Activated T-cell treated with anti-CD3 and anti-CD28 coated beads, Interleukin-2, amount 50 U/mL, for 4 hours (primary cell): ENCODE data around the gene STARD5. TPM values are rescaled to one million over a fixed set of nuclear protein-coding genes. Genes with fewer than 3 reads are reported as not detected.
A peak's percentile ranks its signal among the peaks of the same experiment; 100 is the strongest.

Experiments
- ATAC-seq, 2 donors: fragments of 200-7000 bp; cut with Tn5 transposase; one replicate each; pipeline ENCODE4 v1.10.0; 2021
- DNase-seq: peaks from one replicate; pipeline ENCODE4 v3.0.0-alpha.2; 2020
- H3K27me3 Mint-ChIP-seq: one replicate; pipeline ENCODE4 v1.8.0; 2021; ENCODE audit warnings: low read depth, mixed read lengths
- H3K36me3 Mint-ChIP-seq: one replicate; pipeline ENCODE4 v1.8.0; 2022; ENCODE audit warnings: mixed read lengths; ENCODE audit not compliant: insufficient read depth
- H3K4me1 Mint-ChIP-seq: one replicate; pipeline ENCODE4 v1.8.0; 2021; ENCODE audit warnings: low read depth, mixed read lengths
- H3K4me3 Mint-ChIP-seq: one replicate; pipeline ENCODE4 v1.8.0; 2021; ENCODE audit warnings: mild to moderate bottlenecking, moderate library complexity, mixed read lengths
- H3K9me3 Mint-ChIP-seq: one replicate; pipeline ENCODE4 v1.8.0; 2021; ENCODE audit warnings: mixed read lengths
- total RNA-seq, 3 donors: library from RNA; stranded (reverse); gene quantifications; one replicate each; pipeline ENCODE4 v1.2.1, GENCODE V29; 2021

STARD5 gene
- total RNA-seq, 3 donors from 2014 or later, result 2.8 to 5.3 (median 3.7) TPM

DNA sequence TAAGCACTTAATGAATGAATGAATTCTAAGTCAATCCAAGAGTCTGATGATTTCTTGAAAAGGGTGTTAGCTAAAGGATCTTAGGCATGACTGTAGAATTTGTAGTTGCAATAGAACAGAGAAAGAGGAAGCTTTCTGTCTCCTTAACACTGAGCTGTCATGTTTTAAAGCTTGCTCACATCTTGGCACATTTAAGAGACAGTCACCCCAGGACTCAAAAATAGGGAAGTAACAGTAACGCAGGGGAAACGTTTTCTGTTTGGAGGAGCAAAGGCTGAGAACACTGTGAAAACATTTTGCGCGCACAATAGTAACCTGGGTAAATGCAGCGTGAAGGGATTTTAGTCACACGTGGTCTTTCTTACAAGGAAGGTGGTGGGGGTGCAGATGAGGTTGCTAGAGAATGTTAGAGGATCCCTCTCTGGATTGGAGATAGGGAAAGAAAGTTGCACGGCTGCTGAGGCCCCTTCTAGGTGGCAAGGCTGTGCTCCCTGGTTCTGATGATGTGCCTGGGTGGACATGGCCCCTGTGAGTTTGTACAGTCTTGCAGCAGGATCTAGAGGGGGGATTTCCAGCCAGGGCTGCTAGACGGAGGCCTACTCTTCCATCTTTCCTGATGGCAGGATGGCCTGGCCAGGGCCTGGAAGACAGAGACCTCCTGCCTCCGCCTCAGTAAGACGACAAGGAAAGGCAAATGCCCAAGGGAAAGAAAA, 12.0 kb downstream of the STARD5 start:
- no peak for DNase-seq
- ATAC-seq, result peak; percentile 23 to 31
- no peaks in the 10 kb centered on the region for H3K9me3 Mint-ChIP-seq
- peaks cover 47% of the 10 kb centered on the region for H3K36me3 Mint-ChIP-seq
- H3K4me1 Mint-ChIP-seq, result peaks cover 80% of the 10 kb centered on the region
- H3K4me3 Mint-ChIP-seq, result no peak overlapping the region
- no peaks in the 10 kb centered on the region for H3K27me3 Mint-ChIP-seq

DNA sequence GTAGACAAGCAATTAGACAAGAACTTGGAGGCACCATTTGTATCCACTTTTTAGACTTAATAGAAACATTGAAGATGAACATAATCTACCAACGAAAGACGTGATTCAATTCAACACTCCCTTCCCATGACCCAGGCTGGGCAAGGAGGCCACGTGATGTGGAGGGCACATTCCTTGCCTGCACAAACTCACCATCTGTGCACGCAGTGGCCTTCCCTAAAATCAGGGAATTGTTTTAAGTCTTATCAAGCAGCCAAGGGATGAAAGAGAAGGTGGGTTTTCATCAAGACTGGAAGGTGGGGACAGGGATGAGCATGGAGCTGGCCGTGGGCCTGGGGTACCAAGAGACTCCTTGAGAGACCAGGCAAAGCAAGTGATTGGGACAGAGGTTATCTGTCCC, 13.5 kb downstream of the STARD5 start:
- ATAC-seq, result no peak

DNA sequence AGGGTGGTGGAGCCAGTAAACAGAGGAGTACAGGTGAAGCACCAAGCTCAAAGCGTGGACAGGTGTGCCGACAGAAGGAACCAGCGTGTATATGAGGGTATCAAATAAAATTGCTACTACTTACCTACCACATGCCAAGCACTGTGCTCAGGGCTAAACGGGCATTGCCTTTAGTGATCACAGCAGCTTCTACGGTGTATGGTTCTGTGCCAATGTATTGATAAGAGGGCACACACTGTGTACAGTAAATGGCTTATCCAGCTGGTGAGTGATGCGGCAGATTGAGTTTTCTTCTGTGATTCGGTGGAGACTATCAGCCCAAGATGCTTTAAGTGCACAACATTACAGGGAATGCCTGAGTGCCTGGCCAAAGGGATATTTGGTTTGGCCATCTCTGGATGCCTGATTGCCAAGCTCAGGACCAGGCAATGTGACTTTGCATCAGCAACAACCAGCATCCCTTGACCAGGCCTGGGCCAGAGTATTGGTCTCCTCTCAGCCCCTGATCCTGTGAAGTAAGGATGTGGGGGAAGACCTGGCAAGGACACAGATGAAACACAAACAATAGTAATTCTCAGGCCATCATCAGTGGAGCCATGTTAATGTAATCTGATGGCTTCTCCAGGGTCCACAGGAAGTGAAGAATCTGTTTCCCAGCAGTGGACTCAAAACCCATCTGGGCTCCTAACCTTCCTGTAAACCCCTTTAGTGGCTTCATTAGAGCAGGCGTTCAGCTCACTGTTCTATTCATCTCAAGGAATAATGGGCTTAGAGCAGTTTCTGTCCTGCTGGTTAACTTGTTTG, 14.1 kb downstream of the STARD5 start:
- ATAC-seq (no peak), DNase-seq (no peak)
- H3K27me3 Mint-ChIP-seq, result no peaks in the 10 kb centered on the region
- peaks cover 79% of the 10 kb centered on the region for H3K4me1 Mint-ChIP-seq
- no peaks in the 10 kb centered on the region for H3K9me3 Mint-ChIP-seq
- H3K36me3 Mint-ChIP-seq, result peaks cover 59% of the 10 kb centered on the region
- no peak overlapping the region for H3K4me3 Mint-ChIP-seq

More for the DNA sequence above, 13.5 kb downstream of the STARD5 start:
- peaks cover 80% of the 10 kb centered on the region for H3K4me1 Mint-ChIP-seq
- no peak for DNase-seq
- H3K9me3 Mint-ChIP-seq, result no peaks in the 10 kb centered on the region
- H3K27me3 Mint-ChIP-seq, result no peaks in the 10 kb centered on the region
- H3K36me3 Mint-ChIP-seq, result peaks cover 58% of the 10 kb centered on the region
- H3K4me3 Mint-ChIP-seq, result no peak overlapping the region

DNA sequence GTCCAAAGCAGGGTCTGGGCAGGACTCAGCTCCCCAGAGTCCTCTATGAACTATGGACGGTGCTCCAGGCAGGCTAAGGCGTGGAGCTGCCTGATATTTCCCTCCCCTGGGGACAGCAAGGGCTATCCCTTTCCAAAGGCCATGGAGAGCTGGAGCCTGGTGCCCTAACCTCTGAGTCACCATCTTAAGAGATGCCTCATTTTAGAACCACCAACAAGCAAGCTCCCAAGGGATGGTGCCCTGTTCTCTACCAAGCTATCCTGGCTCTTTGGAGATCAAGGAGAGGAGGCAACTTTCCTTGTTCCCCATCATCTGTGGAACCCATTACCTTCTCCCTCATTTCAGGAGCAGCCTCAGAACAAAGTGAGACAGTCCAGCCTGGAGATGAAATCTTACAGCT, 15.7 kb downstream of the STARD5 start:
- Mint-ChIP-seq H3K27me3 (no peaks in the 10 kb centered on the region), H3K4me3 (no peak overlapping the region), H3K36me3 (peaks cover 72% of the 10 kb centered on the region), H3K4me1 (peaks cover 84% of the 10 kb centered on the region), H3K9me3 (no peaks in the 10 kb centered on the region)
- DNase-seq (no peak), ATAC-seq (no peak)

DNA sequence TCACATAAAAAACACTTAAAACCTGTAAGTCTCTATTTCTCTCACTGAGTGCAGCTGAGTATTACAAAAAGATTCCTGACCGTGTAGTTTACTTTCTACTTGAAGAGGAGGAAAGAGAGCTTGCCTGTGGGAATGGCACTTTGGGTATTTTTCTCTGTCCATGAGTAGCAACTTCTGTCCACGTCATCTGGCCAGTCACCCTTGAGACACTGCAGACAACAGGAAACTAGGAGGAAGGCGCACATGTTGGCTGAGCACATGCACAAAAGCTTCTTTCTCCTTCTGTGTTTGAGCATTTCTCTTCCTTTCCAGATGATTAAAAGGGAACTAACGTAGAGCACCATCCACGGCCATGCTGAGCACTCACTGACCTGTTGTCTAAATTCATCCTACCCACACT, 19.7 kb downstream of the STARD5 start:
- DNase-seq (no peak), ATAC-seq (peak; percentile 7 to 20)
- no peaks in the 10 kb centered on the region for H3K27me3 Mint-ChIP-seq
- peaks cover 75% of the 10 kb centered on the region for H3K36me3 Mint-ChIP-seq
- H3K9me3 Mint-ChIP-seq, result no peaks in the 10 kb centered on the region
- peaks cover 85% of the 10 kb centered on the region for H3K4me1 Mint-ChIP-seq
- H3K4me3 Mint-ChIP-seq, result peak overlapping the region; percentile 98

DNA sequence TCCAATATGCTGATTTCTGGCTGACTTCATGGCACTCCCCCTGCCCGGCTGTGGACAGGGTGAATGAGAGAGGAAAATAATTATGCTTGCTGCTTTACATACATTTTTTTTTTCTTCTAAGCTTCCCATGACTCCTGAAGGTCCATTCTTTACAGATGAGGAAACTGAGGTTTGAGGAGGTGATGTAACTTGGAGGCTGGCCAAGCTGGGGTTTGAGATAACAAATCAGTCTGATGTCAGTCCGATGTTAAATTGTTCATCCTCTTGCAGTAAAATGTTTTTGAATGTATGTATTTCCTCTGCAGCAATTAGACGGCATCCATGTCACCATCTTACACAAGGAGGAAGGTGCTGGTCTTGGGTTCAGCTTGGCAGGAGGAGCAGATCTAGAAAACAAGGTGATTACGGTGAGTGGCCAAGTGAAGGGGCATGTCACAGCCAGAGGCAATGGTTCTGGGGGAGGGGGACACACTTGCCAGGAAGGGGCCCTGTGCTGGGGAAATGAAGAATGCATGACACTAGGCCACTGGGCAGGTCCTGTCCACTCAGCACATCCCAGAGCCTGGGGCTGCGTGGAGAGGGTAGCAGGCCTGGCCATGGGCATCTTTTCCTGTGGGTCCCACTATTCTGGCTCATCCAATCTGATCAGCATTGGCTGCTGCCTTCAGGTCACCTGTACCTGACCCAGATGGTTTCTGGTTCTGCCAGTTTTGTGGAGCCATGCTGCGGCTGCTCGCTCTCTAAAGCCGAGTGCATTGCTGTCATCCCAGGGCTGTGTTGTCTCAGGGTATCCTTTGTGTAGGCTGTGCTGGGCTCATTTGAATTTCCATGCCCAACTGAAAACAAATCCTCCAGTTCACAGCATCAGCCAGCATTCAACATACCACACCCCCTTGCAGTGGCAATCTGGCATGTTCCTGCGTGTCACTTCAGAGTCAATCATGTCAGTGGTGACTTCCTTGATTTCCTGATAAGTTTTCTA, 20.4 kb downstream of the STARD5 start:
- peak overlapping the region; percentile 98 for H3K4me3 Mint-ChIP-seq
- ATAC-seq (peak; percentile 14 to 42), DNase-seq (no peak)

DNA sequence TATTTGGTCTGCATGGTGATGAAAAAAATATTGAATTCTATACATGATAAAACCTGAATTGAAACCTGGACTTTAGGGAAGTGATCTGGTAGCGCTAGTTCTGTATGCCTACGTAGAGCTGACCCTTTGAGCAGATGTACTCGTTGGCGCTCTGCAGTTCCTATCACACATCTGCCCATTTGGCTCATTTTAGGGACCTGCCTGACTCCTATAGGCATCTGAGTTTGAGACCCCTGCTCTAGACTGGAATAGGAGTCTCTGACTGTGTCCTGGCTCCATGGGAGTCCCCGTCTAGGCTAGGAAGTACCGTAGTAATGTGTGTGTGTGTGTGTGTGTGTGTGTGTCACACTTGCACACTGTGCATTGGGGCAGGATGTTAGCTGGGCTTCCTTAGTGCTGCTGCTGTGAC, 21.2 kb downstream of the STARD5 start:
- DNase-seq (no peak), ATAC-seq (no peak)
- Mint-ChIP-seq H3K9me3 (no peaks in the 10 kb centered on the region), H3K36me3 (peaks cover 66% of the 10 kb centered on the region), H3K4me1 (peaks cover 92% of the 10 kb centered on the region), H3K4me3 (peak overlapping the region; percentile 98), H3K27me3 (no peaks in the 10 kb centered on the region)

More for the DNA sequence above, 20.4 kb downstream of the STARD5 start:
- Mint-ChIP-seq H3K9me3 (no peaks in the 10 kb centered on the region), H3K27me3 (no peaks in the 10 kb centered on the region), H3K36me3 (peaks cover 73% of the 10 kb centered on the region), H3K4me1 (peaks cover 87% of the 10 kb centered on the region)

DNA sequence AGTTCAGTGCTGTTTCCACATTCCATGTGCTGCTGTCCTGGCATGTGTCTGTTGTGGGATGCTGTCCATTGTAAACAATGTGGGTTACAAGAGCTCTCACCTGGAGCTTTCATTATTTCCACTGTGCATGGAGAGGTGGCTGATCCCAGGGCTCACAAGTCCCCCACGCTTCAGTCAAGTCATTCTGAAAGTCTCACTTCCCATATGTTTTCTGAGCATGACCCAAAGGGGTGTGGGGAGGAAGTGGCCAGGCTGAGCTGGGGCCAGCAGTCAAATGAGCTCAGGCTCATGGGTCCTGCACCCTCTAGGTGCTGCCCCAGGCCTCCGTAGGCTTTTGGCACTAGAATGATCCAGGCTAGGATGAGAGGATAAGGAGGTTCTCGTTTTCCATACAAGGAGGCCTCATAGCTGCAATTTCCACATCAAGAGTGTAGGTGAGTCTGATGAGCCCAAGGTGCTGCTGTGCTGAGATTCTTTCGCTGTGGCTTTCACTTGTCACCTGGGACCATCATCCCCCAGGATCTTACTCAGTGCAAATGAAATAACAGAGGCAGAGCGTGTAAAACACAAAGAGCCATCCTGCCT, 22.0 kb downstream of the STARD5 start:
- no peak for DNase-seq
- H3K36me3 Mint-ChIP-seq, result peaks cover 61% of the 10 kb centered on the region
- peak; percentile 32 to 34 for ATAC-seq
- no peaks in the 10 kb centered on the region for H3K9me3 Mint-ChIP-seq
- peak overlapping the region; percentile 98 for H3K4me3 Mint-ChIP-seq
- H3K27me3 Mint-ChIP-seq, result no peaks in the 10 kb centered on the region
- peaks cover 91% of the 10 kb centered on the region for H3K4me1 Mint-ChIP-seq

DNA sequence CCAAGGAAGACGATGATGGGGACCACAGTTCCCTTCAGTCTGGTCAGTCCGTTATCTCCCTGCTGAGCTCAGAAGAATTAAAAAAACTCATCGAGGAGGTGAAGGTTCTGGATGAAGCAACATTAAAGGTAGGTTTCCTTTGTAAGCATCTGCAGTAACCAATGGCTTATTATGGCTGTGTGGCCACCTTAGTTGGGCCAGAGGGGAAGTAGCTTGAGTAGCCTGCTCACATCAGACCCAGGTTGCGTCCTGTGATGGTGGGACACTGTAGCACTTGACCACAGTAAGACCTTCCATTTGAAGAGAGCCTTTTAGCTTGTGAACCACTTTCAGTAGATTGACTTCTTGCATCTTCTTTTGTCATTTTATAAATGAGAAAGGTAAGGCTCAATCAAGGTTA, 22.6 kb downstream of the STARD5 start:
- peak overlapping the region; percentile 98 for H3K4me3 Mint-ChIP-seq
- ATAC-seq (no peak), DNase-seq (no peak)
- peaks cover 61% of the 10 kb centered on the region for H3K36me3 Mint-ChIP-seq
- H3K9me3 Mint-ChIP-seq, result no peaks in the 10 kb centered on the region
- peaks cover 93% of the 10 kb centered on the region for H3K4me1 Mint-ChIP-seq
- H3K27me3 Mint-ChIP-seq, result no peaks in the 10 kb centered on the region

DNA sequence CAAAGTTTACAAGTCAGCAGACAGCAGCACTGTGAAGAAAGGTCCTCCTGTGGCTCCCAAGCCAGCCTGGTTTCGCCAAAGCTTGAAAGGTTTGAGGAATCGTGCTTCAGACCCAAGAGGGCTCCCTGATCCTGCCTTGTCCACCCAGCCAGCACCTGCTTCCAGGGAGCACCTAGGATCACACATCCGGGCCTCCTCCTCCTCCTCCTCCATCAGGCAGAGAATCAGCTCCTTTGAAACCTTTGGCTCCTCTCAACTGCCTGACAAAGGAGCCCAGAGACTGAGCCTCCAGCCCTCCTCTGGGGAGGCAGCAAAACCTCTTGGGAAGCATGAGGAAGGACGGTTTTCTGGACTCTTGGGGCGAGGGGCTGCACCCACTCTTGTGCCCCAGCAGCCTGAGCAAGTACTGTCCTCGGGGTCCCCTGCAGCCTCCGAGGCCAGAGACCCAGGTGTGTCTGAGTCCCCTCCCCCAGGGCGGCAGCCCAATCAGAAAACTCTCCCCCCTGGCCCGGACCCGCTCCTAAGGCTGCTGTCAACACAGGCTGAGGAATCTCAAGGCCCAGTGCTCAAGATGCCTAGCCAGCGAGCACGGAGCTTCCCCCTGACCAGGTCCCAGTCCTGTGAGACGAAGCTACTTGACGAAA, 24.2 kb downstream of the STARD5 start:
- Mint-ChIP-seq H3K36me3 (peaks cover 55% of the 10 kb centered on the region), H3K9me3 (no peaks in the 10 kb centered on the region), H3K27me3 (no peaks in the 10 kb centered on the region), H3K4me1 (peaks cover 94% of the 10 kb centered on the region), H3K4me3 (peak overlapping the region; percentile 98)
- no peak for ATAC-seq
- no peak for DNase-seq

DNA sequence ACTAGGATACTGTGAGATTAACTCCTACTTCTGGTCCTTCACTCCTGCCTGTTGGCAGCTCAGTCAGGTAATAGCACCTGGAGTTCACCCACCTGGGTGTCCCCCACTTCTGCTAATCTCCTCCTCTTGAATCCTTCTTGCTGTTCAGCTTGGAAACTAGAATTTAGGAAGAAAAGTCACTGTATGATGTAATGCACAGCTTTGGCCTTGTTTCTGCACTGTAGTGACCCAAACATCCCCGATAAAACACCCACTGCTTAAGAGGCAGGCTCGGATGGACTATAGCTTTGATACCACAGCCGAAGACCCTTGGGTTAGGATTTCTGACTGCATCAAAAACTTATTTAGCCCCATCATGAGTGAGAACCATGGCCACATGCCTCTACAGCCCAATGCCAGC, 24.8 kb downstream of the STARD5 start:
- ATAC-seq, result no peak
- Mint-ChIP-seq H3K27me3 (no peaks in the 10 kb centered on the region), H3K4me3 (peak overlapping the region; percentile 98), H3K4me1 (peaks cover 94% of the 10 kb centered on the region), H3K9me3 (no peaks in the 10 kb centered on the region), H3K36me3 (peaks cover 49% of the 10 kb centered on the region)
- DNase-seq, result no peak

DNA sequence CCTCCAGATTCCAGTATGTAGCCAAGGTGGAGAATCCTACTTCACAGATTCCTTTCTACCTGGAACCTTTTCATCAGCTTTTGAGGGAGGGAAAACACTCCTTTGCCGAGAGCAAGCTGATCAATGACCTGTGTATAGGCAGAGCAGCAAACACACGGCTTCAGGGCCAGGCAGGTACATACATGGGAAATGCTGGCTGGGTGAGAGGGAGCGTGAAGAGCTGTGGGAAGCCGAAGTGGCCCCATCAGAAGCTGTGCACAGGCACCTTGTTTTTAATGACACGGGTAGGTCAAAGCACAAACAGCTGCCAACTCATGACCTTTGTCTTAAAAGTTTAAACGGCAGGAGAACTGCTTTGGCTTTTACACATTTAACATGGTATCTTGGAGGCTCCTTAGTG, 25.3 kb downstream of the STARD5 start:
- Mint-ChIP-seq H3K36me3 (peaks cover 45% of the 10 kb centered on the region), H3K4me1 (peaks cover 94% of the 10 kb centered on the region), H3K9me3 (no peaks in the 10 kb centered on the region), H3K4me3 (peak overlapping the region; percentile 98), H3K27me3 (no peaks in the 10 kb centered on the region)
- DNase-seq (no peak), ATAC-seq (no peak)
